HG03460 (cell line): Measurements from ENCODE around the gene PCDHGC3.

Source experiments
- ATAC-seq: cut with Tn5 transposase; IDR thresholded peaks from one replicate; pipeline ENCODE4 v1.9.1; 2021; ENCODE audit not compliant: unreplicated experiment

PCDHGC3 gene

DNA sequence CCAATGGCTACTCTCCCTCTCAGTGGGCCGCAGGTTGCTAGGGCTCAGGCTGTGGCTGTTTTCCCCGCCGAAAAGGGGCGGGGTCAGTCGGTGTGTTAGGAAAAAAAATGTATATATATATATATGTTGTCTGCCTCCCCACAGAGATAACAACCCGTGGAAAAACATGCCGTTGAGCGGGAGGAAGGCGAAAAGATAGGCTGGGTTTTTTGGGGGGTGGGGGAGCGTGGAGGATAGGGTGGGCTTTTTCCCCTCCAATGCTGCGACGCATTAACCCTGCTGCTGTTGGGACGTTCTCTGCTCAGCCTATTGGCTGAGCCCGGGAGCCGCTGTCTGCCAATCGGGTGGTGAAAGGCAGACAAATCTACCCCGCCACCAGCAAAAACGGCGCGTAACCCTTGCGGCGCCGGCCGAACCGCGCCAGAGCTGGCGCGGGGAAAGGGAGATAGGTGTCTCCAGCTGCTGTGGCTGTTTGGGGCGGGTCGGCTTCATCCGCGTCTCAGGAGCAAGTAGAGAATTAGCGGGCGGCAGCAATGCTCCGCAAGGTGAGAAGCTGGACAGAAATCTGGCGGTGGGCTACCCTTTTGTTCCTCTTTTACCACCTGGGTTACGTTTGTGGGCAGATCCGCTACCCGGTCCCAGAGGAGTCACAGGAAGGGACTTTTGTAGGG, 9.0 kb downstream of the PCDHGC3 start, which contains the start of gene PCDHGC4:
TSS of gene PCDHGC4 (plus strand) at position 390 of the 671 bp plus-strand sequence. CDS start at position 534, 144 bp downstream.
- ATAC-seq = no peak

DNA sequence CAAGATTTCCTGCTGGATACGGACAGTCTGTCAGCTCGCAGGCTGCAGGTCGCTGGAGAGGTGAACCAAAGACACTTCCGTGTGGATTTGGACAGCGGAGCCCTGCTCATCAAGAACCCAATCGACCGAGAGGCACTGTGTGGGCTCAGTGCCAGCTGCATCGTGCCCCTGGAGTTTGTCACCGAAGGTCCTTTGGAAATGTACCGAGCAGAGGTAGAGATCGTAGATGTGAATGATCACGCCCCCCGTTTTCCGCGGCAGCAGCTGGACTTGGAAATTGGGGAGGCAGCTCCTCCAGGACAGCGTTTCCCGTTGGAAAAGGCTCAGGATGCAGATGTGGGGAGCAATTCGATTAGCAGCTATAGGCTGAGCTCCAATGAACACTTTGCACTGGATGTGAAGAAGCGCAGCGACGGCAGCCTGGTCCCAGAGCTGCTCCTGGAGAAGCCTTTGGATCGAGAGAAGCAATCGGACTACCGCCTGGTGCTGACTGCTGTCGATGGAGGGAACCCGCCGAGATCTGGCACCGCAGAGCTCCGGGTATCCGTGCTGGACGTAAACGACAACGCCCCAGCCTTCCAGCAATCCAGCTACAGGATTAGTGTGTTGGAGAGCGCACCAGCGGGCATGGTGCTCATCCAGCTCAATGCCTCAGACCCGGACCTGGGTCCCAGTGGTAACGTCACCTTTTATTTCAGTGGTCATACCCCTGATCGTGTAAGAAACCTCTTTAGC, 9.7 kb downstream of the PCDHGC3 start:
- no peak for ATAC-seq

DNA sequence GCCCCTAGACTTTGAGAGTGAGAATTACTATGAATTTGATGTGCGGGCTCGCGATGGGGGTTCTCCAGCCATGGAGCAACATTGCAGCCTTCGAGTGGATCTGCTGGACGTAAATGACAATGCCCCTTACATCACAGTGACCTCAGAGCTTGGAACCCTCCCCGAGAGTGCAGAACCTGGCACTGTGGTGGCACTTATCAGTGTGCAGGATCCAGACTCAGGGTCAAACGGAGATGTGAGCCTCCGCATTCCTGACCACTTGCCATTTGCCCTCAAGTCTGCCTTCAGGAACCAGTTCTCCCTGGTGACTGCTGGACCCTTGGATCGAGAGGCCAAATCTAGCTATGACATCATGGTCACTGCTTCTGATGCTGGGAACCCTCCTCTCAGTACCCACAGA, 10.3 kb downstream of the PCDHGC3 start:
- no peak for ATAC-seq

DNA sequence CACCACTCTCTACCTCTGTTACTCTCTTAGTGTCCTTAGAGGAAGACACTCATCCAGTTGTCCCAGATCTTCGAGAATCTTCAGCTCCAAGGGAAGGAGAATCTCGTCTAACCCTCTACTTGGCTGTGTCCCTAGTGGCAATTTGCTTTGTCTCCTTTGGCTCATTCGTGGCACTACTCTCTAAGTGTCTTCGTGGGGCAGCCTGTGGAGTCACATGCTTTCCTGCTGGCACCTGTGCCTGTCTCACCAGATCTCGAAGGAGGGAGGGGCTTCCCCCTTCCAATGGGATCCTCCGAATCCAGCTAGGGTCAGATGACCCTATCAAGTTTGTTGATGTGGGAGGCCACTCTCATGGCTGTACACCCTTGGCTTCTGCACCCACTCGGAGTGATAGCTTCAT, 11.4 kb downstream of the PCDHGC3 start:
- no peak for ATAC-seq

DNA sequence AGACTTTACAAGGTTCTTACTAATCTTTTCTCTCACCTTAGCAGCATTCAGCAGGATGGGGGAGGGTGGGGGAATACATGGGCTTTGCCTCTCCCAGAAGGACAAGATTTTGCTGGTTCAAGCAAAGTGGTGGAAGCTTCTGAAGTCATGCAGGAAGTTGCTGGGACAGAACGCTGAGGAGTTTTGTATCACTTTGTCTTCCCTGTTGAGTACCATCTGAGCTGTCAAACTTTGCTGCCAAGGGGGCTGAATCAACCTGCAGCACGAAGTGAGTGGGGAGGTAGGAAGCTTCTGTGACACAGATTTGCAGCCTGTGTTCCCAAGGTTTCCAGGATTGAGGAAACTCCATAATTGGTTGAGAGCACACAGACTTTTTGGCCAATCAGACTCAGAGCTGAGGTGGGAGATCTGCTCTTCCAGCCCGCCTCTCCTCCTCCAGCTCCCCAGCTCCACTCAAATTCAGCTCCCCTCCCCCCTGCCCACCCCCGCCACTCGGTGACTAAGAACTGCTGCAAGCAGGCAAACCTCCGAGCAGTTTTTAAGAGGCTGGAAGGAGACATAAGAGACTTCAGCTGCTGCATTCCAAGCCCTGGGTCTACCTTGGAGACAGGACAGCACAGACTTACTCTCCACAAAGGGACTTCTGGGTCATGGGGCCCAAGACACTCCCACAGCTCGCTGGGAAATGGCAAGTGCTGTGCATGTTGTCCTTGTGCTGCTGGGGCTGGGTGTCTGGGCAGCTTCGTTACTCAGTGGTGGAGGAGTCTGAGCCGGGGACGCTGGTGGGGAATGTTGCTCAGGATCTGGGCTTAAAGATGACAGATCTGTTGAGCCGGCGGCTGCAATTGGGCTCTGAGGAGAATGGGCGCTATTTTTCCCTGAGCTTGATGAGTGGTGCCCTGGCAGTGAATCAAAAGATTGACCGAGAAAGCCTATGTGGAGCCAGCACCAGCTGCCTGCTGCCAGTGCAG, 13.1 kb downstream of the PCDHGC3 start, which contains the start of gene PCDHGC5:
TSS of gene PCDHGC5 (plus strand) at position 491 of the 971 bp plus-strand sequence. CDS start at position 651, 160 bp downstream.
- ATAC-seq = no peak

DNA sequence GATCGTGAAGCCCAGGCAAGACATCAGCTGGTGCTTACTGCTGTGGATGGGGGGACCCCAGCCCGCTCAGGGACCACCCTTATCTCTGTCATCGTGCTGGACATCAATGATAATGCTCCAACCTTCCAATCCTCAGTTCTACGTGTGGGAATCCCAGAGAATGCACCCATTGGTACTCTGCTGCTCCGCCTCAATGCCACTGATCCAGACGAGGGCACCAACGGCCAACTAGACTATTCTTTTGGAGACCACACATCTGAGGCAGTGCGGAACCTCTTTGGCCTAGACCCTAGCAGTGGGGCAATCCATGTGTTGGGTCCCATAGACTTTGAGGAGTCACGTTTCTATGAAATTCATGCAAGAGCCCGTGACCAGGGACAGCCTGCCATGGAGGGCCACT, 14.1 kb downstream of the PCDHGC3 start:
- ATAC-seq = no peak

DNA sequence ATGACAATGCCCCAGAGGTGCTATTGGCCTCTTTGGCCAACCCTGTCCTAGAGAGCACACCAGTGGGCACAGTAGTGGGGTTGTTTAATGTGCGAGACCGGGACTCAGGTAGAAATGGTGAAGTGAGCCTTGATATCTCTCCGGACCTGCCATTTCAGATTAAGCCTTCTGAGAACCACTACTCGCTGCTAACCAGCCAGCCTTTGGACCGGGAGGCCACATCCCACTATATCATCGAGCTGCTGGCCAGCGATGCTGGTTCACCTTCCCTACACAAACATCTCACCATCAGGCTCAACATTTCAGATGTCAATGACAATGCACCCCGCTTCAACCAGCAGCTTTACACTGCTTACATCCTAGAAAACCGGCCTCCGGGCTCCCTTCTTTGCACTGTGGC, 14.5 kb downstream of the PCDHGC3 start:
- no peak for ATAC-seq

DNA sequence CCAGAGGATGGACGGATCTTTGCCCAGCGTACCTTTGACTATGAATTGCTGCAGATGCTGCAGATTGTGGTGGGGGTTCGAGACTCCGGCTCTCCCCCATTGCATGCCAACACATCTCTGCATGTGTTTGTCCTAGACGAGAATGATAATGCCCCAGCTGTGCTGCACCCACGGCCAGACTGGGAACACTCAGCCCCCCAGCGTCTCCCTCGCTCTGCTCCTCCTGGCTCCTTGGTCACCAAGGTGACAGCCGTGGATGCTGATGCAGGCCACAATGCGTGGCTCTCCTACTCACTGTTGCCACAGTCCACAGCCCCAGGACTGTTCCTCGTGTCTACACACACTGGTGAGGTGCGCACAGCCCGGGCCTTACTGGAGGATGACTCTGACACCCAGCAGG, 15.0 kb downstream of the PCDHGC3 start:
- ATAC-seq = no peak

DNA sequence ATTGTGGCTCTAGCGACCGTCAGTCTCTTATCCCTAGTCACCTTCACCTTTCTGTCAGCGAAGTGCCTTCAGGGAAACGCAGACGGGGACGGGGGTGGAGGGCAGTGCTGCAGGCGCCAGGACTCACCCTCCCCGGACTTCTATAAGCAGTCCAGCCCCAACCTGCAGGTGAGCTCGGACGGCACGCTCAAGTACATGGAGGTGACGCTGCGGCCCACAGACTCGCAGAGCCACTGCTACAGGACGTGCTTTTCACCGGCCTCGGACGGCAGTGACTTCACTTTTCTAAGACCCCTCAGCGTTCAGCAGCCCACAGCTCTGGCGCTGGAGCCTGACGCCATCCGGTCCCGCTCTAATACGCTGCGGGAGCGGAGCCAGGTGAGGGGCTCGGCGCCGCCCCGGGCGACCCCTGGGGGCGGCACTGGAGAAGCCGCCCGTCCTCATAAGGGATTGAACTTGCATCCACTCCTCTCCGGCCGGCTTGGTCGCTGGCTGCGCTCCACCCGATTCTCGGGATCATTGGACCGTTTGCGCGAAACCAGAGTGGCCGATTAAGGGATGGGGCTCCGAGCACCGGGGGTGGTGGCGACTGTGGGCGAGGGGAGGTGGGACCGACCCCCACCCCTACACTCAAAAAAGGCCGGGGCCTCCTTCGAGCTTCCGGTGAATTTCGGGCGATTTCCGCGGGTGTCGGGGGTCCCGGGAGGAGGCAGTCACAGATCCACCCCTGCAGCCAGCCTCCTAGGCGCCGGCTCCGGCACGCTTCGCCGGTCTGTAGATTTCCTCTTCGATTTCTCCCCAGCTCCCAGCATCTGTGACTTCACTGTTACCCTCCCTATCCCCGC, 15.8 kb downstream of the PCDHGC3 start:
- ATAC-seq = no peak

DNA sequence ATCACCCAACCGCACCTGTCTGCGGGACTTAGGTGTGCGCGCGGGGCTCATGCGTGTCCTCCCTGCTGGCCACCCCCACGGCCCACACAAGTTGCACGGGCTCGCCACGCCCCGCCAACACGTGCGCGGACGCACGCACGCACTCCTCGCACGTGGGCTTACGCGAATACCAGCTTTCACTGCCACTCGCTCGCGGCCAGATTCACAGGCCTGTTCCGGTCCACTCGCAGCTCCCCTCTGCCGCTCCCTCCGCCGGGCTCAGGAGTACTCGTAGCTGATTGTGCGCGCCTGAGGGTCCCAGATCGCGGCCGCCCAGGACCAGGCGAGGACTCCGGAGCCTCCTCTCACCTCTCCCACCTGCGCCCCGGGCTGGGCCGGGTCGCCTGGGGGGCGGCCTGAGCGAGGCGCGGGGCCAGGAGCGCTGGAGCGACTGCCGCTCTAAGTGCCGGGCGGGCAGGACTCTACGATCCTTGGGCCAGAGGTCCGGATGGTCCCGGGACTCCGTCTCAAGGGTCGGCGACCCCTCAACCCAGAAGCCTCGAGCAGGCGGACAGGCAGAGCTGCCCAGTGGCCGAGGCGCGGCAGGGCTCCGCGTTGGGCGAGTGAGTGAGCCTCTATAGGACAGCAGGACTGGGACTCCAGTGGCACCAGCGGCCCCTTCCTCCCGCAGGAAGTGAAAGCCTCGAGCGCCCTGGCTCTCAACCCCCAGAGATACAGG, 16.6 kb downstream of the PCDHGC3 start:
- ATAC-seq = no peak

DNA sequence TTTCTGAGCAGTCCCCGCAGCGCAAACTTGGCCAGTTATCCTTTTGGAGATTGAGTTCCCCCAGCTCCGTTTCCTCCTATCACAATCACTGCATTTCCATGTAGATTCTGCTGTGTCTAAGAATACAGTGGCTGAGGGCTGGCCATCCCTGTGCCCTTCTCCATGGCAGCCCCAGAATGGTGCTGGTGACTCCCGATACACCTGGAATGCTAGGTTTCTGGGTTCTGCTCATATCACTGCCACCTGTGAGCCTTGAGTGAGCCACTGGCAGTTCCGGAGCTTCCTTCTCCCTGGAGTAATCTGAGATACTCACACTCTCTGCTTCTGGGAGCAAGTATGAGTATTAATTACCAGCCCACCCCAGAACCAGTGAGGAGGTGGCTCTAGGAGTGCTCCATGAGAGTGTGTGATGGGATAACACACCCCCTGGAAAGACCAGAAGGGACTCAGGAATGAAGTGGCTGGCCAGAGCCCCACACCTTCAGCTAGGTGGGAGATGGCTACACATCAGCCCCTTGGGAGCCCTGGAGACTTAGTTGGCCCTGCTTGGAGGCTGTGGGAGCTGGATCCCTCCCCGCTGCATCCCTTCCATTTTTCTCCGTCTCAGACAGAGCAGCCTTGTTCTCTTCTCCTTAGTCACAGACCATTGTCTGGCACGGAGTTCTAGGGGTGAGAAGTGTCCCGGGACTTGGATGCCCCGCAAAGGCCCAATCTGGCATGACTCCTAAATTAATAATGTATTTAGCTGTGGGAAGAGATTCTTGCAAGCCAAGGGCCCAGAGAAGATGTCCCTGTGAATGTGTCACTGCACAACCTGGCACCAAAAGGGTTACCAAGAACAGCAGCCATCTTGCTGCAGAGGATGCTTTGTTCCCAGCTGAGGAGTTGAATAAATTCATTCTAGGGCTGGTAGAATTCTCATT, 18.0 kb downstream of the PCDHGC3 start:
- ATAC-seq = no peak

DNA sequence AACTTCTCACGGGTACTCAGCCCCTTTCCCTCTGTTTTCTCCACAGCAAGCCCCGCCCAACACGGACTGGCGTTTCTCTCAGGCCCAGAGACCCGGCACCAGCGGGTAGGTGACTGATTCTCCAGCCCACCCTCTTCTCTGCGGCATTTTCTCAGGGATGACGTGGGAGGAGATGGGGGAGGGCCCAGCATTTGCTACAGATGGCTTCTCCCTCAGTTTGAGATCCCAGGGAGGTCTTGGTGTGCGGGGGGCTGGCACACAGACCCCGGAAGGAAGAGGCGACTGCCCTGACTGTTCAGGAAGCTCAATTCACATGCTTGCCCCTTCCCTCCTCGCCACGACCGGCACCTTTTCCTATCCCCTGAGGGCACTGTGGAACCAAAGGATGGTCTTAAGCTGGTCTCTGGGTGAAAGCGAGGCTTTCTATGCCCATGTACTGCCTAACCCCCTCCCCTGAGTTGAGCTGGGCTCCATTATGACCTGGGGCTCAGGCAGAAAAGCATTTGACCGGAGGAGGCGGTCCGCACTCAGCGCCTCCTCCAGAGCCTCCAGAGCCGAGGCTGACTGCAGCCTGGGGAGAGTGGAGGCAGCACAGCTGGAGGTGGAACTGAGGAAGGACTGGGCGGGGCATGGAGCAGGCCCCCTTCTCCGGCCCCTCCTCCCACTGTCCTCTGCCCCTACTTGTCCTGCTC, 19.1 kb downstream of the PCDHGC3 start:
- ATAC-seq = no peak

DNA sequence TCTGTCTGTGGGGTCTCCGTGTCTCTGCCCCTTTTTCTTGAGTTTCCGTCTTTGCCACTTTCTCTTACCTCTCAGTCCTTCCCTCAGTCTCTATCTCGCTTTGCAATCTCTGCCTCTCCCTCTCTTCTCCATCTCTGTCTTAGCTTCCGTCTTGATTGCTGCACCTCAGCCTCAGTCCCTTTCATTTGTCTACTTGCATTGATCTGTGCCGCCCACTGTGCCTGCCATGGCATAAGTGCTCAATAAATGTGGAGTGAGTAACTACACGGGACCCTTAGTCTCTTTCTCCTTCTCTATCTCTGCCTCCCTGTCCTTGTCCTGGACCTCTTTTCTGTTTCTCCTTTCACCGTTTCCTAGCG, 19.7 kb downstream of the PCDHGC3 start:
- ATAC-seq = no peak

DNA sequence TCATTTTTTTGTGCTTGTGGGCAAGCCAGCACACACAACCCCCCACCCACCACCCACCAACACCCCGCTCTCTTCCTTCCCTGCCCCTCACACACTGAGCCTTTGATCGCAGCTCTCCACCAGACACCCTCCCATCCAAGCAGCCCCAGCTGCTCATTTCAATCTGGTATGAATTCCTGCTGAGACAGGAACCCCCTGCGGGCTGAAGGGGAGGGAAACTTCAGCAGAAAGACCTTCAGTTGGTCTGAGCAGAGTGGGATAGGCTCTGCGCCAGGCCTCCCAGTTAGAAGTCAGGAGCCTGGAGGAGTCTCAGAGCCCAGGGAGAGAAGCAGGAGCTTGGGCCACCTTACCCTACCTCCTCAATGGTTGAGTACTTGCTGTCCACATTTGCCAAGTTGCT, 20.3 kb downstream of the PCDHGC3 start:
- ATAC-seq = no peak

DNA sequence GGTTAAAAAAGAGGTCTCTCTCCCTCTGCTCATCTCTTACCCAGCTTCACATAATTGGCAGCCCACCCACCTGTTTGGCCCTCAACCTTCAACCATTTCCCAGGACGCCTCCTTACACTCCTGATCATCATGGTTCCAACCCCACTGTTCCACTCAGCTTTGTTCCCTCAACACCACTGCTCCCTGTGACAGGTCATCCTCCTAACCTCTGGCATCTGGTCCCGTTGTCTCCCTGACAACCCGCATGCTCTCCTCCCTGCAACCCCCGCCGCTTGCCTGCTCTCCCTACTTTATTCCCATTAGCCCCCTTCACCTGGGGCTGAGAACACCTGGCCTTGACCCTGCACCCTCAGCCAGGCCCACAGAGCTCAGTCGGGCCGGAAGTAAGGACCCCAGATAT, 26.0 kb downstream of the PCDHGC3 start:
- no peak for ATAC-seq

DNA sequence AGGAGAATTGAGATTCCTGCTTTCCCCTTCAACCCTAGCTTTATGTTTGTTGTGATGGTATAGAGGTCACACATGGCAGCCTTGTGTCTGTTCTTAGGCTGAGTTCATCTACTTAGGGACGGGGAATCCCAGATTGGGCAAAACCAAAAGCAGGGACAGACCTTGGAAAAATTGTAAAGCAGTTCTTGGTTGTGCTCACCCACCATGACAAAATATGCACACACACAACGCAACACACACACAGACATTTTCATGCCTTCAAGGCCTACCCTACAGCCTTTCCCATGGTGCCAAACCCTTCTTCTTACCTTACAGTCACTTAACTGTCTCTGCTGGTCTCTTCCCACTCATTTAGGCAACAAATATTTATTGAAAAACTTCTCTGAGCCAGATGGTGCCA, 27.9 kb downstream of the PCDHGC3 start:
- ATAC-seq = no peak

DNA sequence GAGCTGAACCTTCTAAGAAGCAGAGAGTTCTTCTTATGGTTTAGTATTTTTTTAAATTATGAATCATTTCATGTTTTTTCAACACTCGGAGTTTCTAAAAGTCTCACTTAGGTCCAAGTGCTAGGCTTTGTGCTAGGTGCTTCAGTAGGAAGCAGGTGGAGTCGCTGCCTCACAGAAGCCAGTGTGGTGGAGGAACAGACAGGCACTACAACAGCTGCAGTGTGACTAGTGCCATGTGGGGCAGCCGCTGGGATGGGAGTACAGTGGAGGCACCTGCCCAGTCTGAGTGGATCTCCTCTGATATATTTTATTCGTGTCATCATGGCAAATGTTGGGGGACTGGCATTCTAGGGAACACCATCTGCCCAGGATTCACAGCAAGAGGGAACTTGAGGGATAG, 28.4 kb downstream of the PCDHGC3 start:
- no peak for ATAC-seq
